ENCODE data around the gene PPP1R37.

Gene PPP1R37

GRCh38 chr19:45092747-45093678 is at the start of gene PPP1R37:
Gene PPP1R37 (plus strand): TSS chr19:45093179. CDS start chr19:45093326, 147 bp downstream.
- peak; percentile 98 for DNase-seq

GRCh38 chr19:45045671-45046353 is 47.2 kb upstream of the PPP1R37 start:
- DNase-seq = peak; percentile 47

GRCh38 chr19:45046355-45046754 is 46.6 kb upstream of the PPP1R37 start:
- DNase-seq = no peak

GRCh38 chr19:45047188-45047797 is 45.7 kb upstream of the PPP1R37 start:
- DNase-seq = no peak

GRCh38 chr19:45049073-45049736 is 43.8 kb upstream of the PPP1R37 start:
- no peak for DNase-seq

- DNase-seq = no peak
These were observed 42.9 kb upstream of the PPP1R37 start for GRCh38 chr19:45050036-45050435.

- DNase-seq = no peak
These were observed 40.9 kb upstream of the PPP1R37 start for GRCh38 chr19:45051929-45052579.

GRCh38 chr19:45056831-45057230 is 36.1 kb upstream of the PPP1R37 start:
- DNase-seq = no peak

GRCh38 chr19:45057444-45057843 is 35.5 kb upstream of the PPP1R37 start:
- no peak for DNase-seq

GRCh38 chr19:45058622-45059159 is 34.3 kb upstream of the PPP1R37 start:
- DNase-seq = no peak

- peak; percentile 42 for DNase-seq
These were observed 33.6 kb upstream of the PPP1R37 start for GRCh38 chr19:45059258-45059965.

- DNase-seq = no peak
These were observed 31.0 kb upstream of the PPP1R37 start for GRCh38 chr19:45061965-45062364.

GRCh38 chr19:45063851-45064801 is 28.9 kb upstream of the PPP1R37 start:
- no peak for DNase-seq

GRCh38 chr19:45066921-45067661 is 25.9 kb upstream of the PPP1R37 start:
- DNase-seq = no peak

GRCh38 chr19:45068041-45068440 is 24.9 kb upstream of the PPP1R37 start:
- no peak for DNase-seq

GRCh38 chr19:45069056-45069455 is 23.9 kb upstream of the PPP1R37 start:
- DNase-seq = no peak

- no peak for DNase-seq
These were observed 22.8 kb upstream of the PPP1R37 start for GRCh38 chr19:45070214-45070613.

GRCh38 chr19:45070861-45071544 is 22.0 kb upstream of the PPP1R37 start:
- DNase-seq = no peak

GRCh38 chr19:45071545-45071938 is 21.4 kb upstream of the PPP1R37 start:
- no peak for DNase-seq
